ENCODE data around the gene FRY.
"Not testable (repeated sequence)": the region's sequence is repeated elsewhere in the genome, so short reads cannot be mapped to it uniquely, and the experiment has no call there.

FRY gene

DNA sequence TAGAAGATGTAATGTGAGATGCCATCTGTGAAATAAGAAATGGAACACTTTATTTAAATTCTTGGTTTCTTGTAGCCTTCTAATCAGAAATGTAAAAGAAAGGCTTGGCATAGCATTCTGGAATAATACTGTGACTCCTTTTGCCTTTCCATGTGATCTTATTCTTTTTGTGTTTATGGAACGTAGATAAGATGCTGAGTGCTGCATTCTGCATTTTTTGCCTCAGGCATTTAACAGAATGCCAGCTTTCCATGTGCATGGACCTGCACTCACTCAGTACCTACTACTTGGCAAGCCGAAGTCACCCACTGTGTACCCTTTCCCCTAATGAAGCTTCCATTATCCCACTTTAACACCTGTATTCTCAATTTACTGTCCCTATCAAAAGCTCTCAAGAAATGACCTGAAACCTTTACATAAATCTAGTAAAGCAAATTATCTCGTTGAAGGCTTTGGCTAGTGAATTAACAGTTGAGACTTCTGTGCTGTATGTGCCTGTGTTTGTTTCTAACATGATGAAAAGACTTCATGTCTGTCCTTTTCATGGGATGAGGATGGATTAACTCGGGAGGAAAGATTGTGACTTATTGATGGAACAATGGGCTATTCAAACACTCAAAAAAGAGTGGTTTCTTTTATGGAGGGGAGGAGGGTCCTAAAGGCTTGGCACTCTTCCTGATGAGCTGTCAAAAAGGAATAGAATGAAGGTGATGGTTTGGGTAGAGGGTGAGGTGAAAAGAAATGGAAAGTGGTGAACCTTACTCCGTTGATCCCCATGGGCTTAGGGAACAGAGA lies 44.7 kb upstream of the FRY start:
- Histone ChIP-seq H3K27ac (replicated peaks) (no peak overlapping the region), H3K4me3 (replicated peaks; ENCODE audit: insufficient read depth, low read length) (no peak overlapping the region), H3K27me3 (ENCODE audit: insufficient read depth, poor library complexity, severe bottlenecking) (no peaks in the 10 kb centered on the region)
- TF ChIP-seq, protein P1, sequence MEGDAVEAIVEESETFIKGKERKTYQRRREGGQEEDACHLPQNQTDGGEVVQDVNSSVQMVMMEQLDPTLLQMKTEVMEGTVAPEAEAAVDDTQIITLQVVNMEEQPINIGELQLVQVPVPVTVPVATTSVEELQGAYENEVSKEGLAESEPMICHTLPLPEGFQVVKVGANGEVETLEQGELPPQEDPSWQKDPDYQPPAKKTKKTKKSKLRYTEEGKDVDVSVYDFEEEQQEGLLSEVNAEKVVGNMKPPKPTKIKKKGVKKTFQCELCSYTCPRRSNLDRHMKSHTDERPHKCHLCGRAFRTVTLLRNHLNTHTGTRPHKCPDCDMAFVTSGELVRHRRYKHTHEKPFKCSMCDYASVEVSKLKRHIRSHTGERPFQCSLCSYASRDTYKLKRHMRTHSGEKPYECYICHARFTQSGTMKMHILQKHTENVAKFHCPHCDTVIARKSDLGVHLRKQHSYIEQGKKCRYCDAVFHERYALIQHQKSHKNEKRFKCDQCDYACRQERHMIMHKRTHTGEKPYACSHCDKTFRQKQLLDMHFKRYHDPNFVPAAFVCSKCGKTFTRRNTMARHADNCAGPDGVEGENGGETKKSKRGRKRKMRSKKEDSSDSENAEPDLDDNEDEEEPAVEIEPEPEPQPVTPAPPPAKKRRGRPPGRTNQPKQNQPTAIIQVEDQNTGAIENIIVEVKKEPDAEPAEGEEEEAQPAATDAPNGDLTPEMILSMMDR (IDR thresholded peaks at IDR 0.05; ENCODE audit: insufficient read depth, low read length), result no peak
- TF ChIP-seq, protein P2, sequence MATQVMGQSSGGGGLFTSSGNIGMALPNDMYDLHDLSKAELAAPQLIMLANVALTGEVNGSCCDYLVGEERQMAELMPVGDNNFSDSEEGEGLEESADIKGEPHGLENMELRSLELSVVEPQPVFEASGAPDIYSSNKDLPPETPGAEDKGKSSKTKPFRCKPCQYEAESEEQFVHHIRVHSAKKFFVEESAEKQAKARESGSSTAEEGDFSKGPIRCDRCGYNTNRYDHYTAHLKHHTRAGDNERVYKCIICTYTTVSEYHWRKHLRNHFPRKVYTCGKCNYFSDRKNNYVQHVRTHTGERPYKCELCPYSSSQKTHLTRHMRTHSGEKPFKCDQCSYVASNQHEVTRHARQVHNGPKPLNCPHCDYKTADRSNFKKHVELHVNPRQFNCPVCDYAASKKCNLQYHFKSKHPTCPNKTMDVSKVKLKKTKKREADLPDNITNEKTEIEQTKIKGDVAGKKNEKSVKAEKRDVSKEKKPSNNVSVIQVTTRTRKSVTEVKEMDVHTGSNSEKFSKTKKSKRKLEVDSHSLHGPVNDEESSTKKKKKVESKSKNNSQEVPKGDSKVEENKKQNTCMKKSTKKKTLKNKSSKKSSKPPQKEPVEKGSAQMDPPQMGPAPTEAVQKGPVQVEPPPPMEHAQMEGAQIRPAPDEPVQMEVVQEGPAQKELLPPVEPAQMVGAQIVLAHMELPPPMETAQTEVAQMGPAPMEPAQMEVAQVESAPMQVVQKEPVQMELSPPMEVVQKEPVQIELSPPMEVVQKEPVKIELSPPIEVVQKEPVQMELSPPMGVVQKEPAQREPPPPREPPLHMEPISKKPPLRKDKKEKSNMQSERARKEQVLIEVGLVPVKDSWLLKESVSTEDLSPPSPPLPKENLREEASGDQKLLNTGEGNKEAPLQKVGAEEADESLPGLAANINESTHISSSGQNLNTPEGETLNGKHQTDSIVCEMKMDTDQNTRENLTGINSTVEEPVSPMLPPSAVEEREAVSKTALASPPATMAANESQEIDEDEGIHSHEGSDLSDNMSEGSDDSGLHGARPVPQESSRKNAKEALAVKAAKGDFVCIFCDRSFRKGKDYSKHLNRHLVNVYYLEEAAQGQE (IDR thresholded peaks at IDR 0.05; ENCODE audit: insufficient replicate concordance, low read depth), result no peak
- no peak for TF ChIP-seq GABPA (IDR thresholded peaks at IDR 0.05; ENCODE audit: low read depth)
- no peak for DNase-seq (ENCODE audit: low read depth in 1 of 2, low spot score in 1 of 2)

DNA sequence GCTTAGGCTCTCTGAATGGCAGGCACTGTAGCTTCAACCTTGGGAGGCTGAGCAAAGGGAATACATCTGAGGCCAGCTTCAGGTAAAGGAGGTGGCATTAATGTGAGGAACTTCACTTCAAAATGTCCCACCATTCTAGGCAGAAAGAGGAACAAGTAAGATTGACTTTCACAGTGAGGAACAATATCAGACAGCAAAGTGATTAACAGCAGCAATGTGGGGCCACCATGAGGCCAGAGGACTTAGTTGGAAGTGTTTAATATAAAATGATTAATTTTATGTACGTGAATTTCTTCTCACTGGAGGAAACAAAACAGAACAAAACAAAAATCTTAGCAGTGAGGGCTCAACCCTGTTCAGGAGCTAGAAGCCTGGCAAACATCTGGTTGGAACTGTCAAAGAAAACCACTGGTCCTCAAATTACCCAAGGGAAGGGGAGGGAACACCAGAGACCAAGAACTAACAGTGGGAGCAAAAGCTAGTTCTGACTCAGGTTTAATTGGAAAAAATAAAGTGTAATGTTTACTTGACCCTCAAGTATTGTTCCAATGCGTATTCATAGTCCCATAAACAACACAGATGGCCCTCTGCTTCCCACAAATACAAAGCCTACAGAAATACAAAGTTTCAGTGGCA lies 43.9 kb upstream of the FRY start:
- Histone ChIP-seq H3K4me3 (replicated peaks; ENCODE audit: insufficient read depth, low read length) (no peak overlapping the region), H3K27ac (replicated peaks) (0 out of 2 replicates have a peak overlapping the region, but pooled peaks have one; percentile 0), H3K27me3 (ENCODE audit: insufficient read depth, poor library complexity, severe bottlenecking) (no peaks in the 10 kb centered on the region)
- peak in 1 of 2 experiments; percentile 69 for DNase-seq (ENCODE audit: low read depth in 1 of 2, low spot score in 1 of 2)
- TF ChIP-seq, protein P2 (IDR thresholded peaks at IDR 0.05; ENCODE audit: insufficient replicate concordance, low read depth), result no peak
- TF ChIP-seq, protein P1 (IDR thresholded peaks at IDR 0.05; ENCODE audit: insufficient read depth, low read length), result no peak
- peak; percentile 49; the same call in 1 of the 2 replicates for TF ChIP-seq SPI1 (IDR thresholded peaks at IDR 0.05; ENCODE audit: borderline replicate concordance, low read depth)

DNA sequence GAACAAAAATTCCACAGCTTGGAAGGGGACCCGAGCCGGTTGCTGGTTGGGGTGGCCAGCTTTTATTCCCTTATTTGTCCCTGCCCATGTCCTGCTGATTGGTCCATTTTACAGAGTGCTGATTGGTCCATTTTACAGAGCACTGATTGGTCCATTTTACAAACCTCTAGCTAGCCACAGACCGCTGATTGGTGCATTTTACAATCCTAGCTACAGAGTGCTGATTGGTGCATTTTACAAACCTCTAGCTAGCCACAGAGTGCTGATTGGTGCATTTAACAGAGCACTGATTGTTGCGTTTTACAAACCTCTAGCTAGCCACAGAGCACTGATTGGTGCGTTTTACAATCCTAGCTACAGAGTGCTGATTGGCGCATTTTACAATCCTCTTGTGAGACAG lies 37.2 kb upstream of the FRY start:
- not testable (repeated sequence) for H3K4me3 ChIP-seq (replicated peaks; ENCODE audit: insufficient read depth, low read length)

DNA sequence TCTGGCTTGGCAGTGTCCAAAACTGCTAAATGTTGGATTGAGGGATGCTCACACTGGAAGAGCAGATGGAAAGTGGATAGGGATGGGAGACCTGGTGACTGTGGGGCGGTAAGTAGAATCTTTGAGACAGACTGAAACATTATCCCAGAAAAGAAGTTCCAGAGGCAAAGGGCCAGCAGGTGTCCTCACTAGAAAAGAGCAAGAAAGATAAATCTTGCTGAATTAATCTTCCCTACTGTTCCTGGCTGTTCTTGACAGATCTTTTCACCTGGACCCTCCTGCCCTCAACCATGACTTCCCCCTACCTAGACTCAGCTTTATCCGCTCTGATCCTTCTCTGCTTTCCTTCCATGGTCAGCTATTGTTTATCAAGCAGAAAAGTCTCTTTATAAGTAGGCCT lies 35.0 kb upstream of the FRY start:
- H3K27ac ChIP-seq (replicated peaks), result no peak overlapping the region
- DNase-seq (ENCODE audit: low read depth in 1 of 2, low spot score in 1 of 2), result no peak
- TF ChIP-seq POLR2AphosphoS5 (IDR thresholded peaks at IDR 0.05; ENCODE audit: low read depth) (no peak), SPI1 (IDR thresholded peaks at IDR 0.05; ENCODE audit: borderline replicate concordance, low read depth) (no peak), GABPA (IDR thresholded peaks at IDR 0.05; ENCODE audit: low read depth) (no peak)
- TF ChIP-seq, protein P2 (IDR thresholded peaks at IDR 0.05; ENCODE audit: insufficient replicate concordance, low read depth), result no peak
- TF ChIP-seq, protein P1 (IDR thresholded peaks at IDR 0.05; ENCODE audit: insufficient read depth, low read length), result no peak
- H3K27me3 ChIP-seq (ENCODE audit: insufficient read depth, poor library complexity, severe bottlenecking), result no peaks in the 10 kb centered on the region
- H3K4me3 ChIP-seq (replicated peaks; ENCODE audit: insufficient read depth, low read length), result no peak overlapping the region

More for the DNA sequence above, 37.2 kb upstream of the FRY start:
- H3K27me3 ChIP-seq (ENCODE audit: insufficient read depth, poor library complexity, severe bottlenecking); DNase-seq (ENCODE audit: low read depth in 1 of 2, low spot score in 1 of 2); H3K27ac ChIP-seq (replicated peaks): not testable (repeated sequence)

Data from HL-60 (cell line).